WI38 (cell line): ENCODE results near the gene SLC4A4.

Experiments
- H3K4me3 ChIP-seq: 2 replicates; pipeline ENCODE4 v1.5.1; 2011; ENCODE audit warnings: low read depth, mild to moderate bottlenecking, control low read depth, low read length
- TF ChIP-seq, protein P1 (sequence below): IDR thresholded peaks from 2 replicates; pipeline ENCODE4 v1.5.1; 2012; ENCODE audit warnings: low read depth, mild to moderate bottlenecking, control low read depth, low read length

Gene SLC4A4

DNA sequence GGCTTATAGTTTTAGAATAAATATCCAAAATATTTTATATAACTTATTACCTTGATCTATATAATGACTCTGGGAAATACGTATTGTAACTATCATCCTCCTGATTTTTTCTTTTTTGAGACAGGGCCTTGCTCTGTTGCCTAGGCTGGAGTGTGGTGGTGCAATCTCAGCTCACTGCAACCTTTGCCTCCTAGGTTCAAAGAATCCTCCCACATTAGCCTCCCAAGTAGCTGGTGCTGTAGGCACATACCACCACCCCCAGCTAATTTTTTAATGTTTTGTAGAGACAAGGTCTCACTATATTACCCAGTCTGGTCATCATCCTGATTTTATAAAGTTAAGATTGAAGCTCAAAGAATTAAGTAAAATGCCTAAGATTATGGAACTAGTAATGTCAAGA is 193.6 kb downstream of the SLC4A4 start:
- H3K4me3 ChIP-seq, result no peak overlapping the region

GRCh38 chr4:71533121-71533520 is 194.3 kb downstream of the SLC4A4 start:
- no peak overlapping the region for H3K4me3 ChIP-seq
- TF ChIP-seq, protein P1, sequence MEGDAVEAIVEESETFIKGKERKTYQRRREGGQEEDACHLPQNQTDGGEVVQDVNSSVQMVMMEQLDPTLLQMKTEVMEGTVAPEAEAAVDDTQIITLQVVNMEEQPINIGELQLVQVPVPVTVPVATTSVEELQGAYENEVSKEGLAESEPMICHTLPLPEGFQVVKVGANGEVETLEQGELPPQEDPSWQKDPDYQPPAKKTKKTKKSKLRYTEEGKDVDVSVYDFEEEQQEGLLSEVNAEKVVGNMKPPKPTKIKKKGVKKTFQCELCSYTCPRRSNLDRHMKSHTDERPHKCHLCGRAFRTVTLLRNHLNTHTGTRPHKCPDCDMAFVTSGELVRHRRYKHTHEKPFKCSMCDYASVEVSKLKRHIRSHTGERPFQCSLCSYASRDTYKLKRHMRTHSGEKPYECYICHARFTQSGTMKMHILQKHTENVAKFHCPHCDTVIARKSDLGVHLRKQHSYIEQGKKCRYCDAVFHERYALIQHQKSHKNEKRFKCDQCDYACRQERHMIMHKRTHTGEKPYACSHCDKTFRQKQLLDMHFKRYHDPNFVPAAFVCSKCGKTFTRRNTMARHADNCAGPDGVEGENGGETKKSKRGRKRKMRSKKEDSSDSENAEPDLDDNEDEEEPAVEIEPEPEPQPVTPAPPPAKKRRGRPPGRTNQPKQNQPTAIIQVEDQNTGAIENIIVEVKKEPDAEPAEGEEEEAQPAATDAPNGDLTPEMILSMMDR, result no peak

More for the DNA sequence above, 193.6 kb downstream of the SLC4A4 start:
- TF ChIP-seq, protein P1, result no peak

GRCh38 chr4:71537551-71538065 is 198.8 kb downstream of the SLC4A4 start:
- no peak overlapping the region for H3K4me3 ChIP-seq
- TF ChIP-seq, protein P1, result no peak

DNA sequence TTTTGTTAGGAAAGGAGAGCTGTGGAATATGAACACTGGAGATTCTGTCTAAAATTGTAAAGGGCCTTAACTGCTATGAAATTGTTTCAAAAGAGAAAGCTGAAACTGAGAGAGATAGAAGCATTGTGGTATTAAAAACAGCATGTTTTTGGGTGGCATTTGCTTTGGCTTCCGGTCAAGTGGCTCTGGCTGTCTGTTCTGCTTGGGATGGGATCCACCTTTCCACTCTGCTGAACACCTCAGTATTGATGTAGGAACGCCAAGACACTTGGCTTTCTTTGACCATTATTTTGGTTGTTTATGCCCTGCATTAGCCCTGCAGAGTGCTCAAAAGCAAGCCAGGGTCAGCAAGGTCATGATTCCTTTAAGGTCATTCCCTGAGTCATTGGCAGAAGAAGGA is 199.7 kb downstream of the SLC4A4 start:
- H3K4me3 ChIP-seq, result no peak overlapping the region
- TF ChIP-seq, protein P1, result no peak

DNA sequence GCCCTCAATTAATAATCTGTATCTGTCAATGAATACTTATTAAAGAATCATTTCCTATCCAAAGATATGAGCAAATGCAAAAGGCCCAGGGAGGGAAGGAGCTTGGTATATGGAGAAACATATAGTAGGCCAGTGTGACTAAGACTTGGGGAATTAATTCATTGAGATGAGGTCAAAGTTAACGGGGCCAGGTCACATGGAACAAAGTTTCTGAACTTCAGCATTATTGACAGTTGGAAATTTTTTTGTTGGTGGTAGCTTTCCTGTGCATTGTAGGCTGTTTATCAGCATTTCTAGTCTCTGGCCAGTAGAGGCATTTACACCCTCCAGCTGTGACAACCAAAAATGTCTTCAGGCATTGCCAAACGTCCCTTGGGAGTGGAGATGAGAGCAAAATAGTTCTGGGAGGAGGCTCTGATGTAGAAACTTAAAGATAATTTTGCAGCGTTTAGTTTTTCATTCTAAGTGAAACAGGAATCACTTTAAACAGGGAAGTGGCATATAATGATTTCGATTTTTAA is 202.0 kb downstream of the SLC4A4 start:
- H3K4me3 ChIP-seq, result no peak overlapping the region
- TF ChIP-seq, protein P1, result no peak

GRCh38 chr4:71541541-71541940 is 202.7 kb downstream of the SLC4A4 start:
- TF ChIP-seq, protein P1, result no peak
- H3K4me3 ChIP-seq, result no peak overlapping the region

- TF ChIP-seq, protein P1, result no peak
- H3K4me3 ChIP-seq, result no peak overlapping the region
These were observed 206.3 kb downstream of the SLC4A4 start for GRCh38 chr4:71545168-71545567.
